ENCODE data around the gene TRAM2.

GRCh38 chr6:52508261-52508739 is 68.6 kb downstream of the TRAM2 start:
- TF ChIP-seq SOX6 (IDR thresholded peaks at IDR 0.05) (no peak), SLC30A9 (CRISPR knock-in tag; IDR thresholded peaks at IDR 0.05) (no peak), EP300 (IDR thresholded peaks at IDR 0.05; ENCODE audit: low read length) (no peak; the same call in 1 of the 2 replicates), NR1H2 (CRISPR knock-in tag; IDR thresholded peaks at IDR 0.05) (no peak), ZNF324 (CRISPR knock-in tag; IDR thresholded peaks at IDR 0.05) (no peak), E2F4 (CRISPR knock-in tag; IDR thresholded peaks at IDR 0.05; ENCODE audit: low read depth) (no peak), NFIC (IDR thresholded peaks at IDR 0.05) (no peak), TBP (optimal IDR thresholded peaks at IDR 0.05; ENCODE audit: low read depth, low read length) (no peak), POLR2A (conservative IDR thresholded peaks at IDR 0.05) (no peak), MYC (IDR thresholded peaks at IDR 0.05; ENCODE audit: low read depth, low read length) (no peak), MYC (CRISPR knock-in tag; IDR thresholded peaks at IDR 0.05; ENCODE audit: borderline replicate concordance, low read depth) (no peak)
- TF ChIP-seq, protein P1, sequence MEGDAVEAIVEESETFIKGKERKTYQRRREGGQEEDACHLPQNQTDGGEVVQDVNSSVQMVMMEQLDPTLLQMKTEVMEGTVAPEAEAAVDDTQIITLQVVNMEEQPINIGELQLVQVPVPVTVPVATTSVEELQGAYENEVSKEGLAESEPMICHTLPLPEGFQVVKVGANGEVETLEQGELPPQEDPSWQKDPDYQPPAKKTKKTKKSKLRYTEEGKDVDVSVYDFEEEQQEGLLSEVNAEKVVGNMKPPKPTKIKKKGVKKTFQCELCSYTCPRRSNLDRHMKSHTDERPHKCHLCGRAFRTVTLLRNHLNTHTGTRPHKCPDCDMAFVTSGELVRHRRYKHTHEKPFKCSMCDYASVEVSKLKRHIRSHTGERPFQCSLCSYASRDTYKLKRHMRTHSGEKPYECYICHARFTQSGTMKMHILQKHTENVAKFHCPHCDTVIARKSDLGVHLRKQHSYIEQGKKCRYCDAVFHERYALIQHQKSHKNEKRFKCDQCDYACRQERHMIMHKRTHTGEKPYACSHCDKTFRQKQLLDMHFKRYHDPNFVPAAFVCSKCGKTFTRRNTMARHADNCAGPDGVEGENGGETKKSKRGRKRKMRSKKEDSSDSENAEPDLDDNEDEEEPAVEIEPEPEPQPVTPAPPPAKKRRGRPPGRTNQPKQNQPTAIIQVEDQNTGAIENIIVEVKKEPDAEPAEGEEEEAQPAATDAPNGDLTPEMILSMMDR (IDR thresholded peaks at IDR 0.05 in 2 of 3, conservative IDR thresholded peaks at IDR 0.05 in 1 of 3; ENCODE audit: insufficient read depth in 2 of 3, low read depth in 1 of 3, low read length in 3 of 3), result no peak
- TF ChIP-seq, protein P2, sequence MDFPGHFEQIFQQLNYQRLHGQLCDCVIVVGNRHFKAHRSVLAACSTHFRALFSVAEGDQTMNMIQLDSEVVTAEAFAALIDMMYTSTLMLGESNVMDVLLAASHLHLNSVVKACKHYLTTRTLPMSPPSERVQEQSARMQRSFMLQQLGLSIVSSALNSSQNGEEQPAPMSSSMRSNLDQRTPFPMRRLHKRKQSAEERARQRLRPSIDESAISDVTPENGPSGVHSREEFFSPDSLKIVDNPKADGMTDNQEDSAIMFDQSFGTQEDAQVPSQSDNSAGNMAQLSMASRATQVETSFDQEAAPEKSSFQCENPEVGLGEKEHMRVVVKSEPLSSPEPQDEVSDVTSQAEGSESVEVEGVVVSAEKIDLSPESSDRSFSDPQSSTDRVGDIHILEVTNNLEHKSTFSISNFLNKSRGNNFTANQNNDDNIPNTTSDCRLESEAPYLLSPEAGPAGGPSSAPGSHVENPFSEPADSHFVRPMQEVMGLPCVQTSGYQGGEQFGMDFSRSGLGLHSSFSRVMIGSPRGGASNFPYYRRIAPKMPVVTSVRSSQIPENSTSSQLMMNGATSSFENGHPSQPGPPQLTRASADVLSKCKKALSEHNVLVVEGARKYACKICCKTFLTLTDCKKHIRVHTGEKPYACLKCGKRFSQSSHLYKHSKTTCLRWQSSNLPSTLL (IDR thresholded peaks at IDR 0.05), result no peak
